DND-41 (cell line): Measurements from ENCODE around the gene VCAN.

ENCODE experiments used
- ATAC-seq: fragments of 200-7000 bp; cut with Tn5 transposase; 3 replicates; pipeline ENCODE4 v1.9.1; 2021; ENCODE audit warnings: low read depth; ENCODE audit not compliant: insufficient read depth
- DNase-seq: peaks from one replicate; pipeline ENCODE4 v3.0.0-alpha.2; 2020
- H2AFZ ChIP-seq: 2 replicates; pipeline ENCODE4 v1.6.0; 2012; ENCODE audit warnings: low read depth, low read length
- H3K27ac ChIP-seq: 2 replicates; pipeline ENCODE4 v1.5.1; 2012; ENCODE audit warnings: low read length, inconsistent platforms
- H3K27me3 ChIP-seq: fragments of 200-600 bp; sonication (generic); 2 replicates; pipeline ENCODE4 v1.6.0; 2012; ENCODE audit warnings: low read length, mild to moderate bottlenecking, inconsistent platforms; ENCODE audit not compliant: insufficient read depth, poor library complexity
- H3K36me3 ChIP-seq: 2 replicates; pipeline ENCODE4 v1.5.1; 2012; ENCODE audit warnings: low read length, inconsistent platforms; ENCODE audit not compliant: insufficient read depth
- H3K4me1 ChIP-seq: 2 replicates; pipeline ENCODE4 v1.5.1; 2012; ENCODE audit warnings: mild to moderate bottlenecking, low read length; ENCODE audit not compliant: insufficient read depth
- H3K4me2 ChIP-seq: 2 replicates; pipeline ENCODE4 v1.6.0; 2012; ENCODE audit warnings: mild to moderate bottlenecking, moderate library complexity, low read length, inconsistent platforms; ENCODE audit not compliant: insufficient read depth
- H3K4me3 ChIP-seq, 2 experiments: fragments of 200-600 bp in 1 of 2; shearing (Covaris generic) in 1 of 2; 2 replicates each; pipeline ENCODE4 v1.5.1; 2012 to 2016; ENCODE audit warnings: inconsistent platforms in 2 of 2, low read length in 2 of 2, mild to moderate bottlenecking in 2 of 2, low read depth in 1 of 2, moderate library complexity in 1 of 2
- H3K79me2 ChIP-seq: 2 replicates; pipeline ENCODE4 v1.6.0; 2012; ENCODE audit warnings: low read length, inconsistent platforms; ENCODE audit not compliant: insufficient read depth
- H3K9ac ChIP-seq: 2 replicates; pipeline ENCODE4 v1.6.0; 2012; ENCODE audit warnings: low read depth, mild to moderate bottlenecking, inconsistent platforms, low read length, moderate library complexity
- H3K9me3 ChIP-seq: 2 replicates; pipeline ENCODE4 v1.5.1; 2012; ENCODE audit warnings: low read length, moderate library complexity, mild to moderate bottlenecking, inconsistent platforms; ENCODE audit not compliant: insufficient read depth, severe bottlenecking
- H4K20me1 ChIP-seq: 2 replicates; pipeline ENCODE4 v1.6.0; 2012; ENCODE audit warnings: low read length; ENCODE audit not compliant: insufficient read depth
- CTCF ChIP-seq: IDR thresholded peaks from 2 replicates; pipeline ENCODE4 v1.5.1; 2012; ENCODE audit warnings: borderline replicate concordance, low read length, moderate library complexity, mild to moderate bottlenecking; ENCODE audit not compliant: poor library complexity, severe bottlenecking; ENCODE audit errors: extremely low read depth
- EZH2 ChIP-seq: IDR thresholded peaks from 3 replicates; pipeline ENCODE4 v1.6.1; 2012; ENCODE audit warnings: borderline replicate concordance, low read depth, mild to moderate bottlenecking, moderate library complexity, low read length, inconsistent platforms; ENCODE audit not compliant: severe bottlenecking

Gene VCAN

GRCh38 chr5:83553000-83553486 lies 81.5 kb downstream of the VCAN start:
- TF ChIP-seq CTCF = no peak
- TF ChIP-seq EZH2 = no peak
- H3K4me1 ChIP-seq = no peaks in the 10 kb centered on the region
- DNase-seq = no peak
- H2AFZ ChIP-seq = no peak overlapping the region
- H3K27ac ChIP-seq = no peak overlapping the region
- H3K36me3 ChIP-seq = no peaks in the 10 kb centered on the region
- no peak overlapping the region for H3K4me3 ChIP-seq
- no peaks in the 10 kb centered on the region for H4K20me1 ChIP-seq
- H3K27me3 ChIP-seq = no peaks in the 10 kb centered on the region
- H3K9ac ChIP-seq = no peak overlapping the region
- no peaks in the 10 kb centered on the region for H3K9me3 ChIP-seq
- ATAC-seq = no peak
- no peaks in the 10 kb centered on the region for H3K79me2 ChIP-seq
- no peak overlapping the region for H3K4me2 ChIP-seq

GRCh38 chr5:83554133-83554532 lies 82.6 kb downstream of the VCAN start:
- Histone ChIP-seq H3K4me3 (no peak overlapping the region), H3K9me3 (no peaks in the 10 kb centered on the region), H3K4me1 (no peaks in the 10 kb centered on the region), H3K27me3 (no peaks in the 10 kb centered on the region), H2AFZ (no peak overlapping the region), H3K27ac (no peak overlapping the region), H3K79me2 (no peaks in the 10 kb centered on the region), H4K20me1 (no peaks in the 10 kb centered on the region), H3K36me3 (no peaks in the 10 kb centered on the region), H3K4me2 (no peak overlapping the region), H3K9ac (no peak overlapping the region)
- TF ChIP-seq CTCF = no peak
- no peak for TF ChIP-seq EZH2
- ATAC-seq (no peak), DNase-seq (no peak)

- Histone ChIP-seq H3K9me3 (no peaks in the 10 kb centered on the region), H3K36me3 (no peaks in the 10 kb centered on the region), H4K20me1 (no peaks in the 10 kb centered on the region), H3K27ac (no peak overlapping the region), H3K4me2 (no peak overlapping the region), H3K4me3 (no peak overlapping the region), H3K79me2 (no peaks in the 10 kb centered on the region), H3K9ac (no peak overlapping the region), H2AFZ (no peak overlapping the region), H3K4me1 (no peaks in the 10 kb centered on the region), H3K27me3 (no peaks in the 10 kb centered on the region)
- TF ChIP-seq CTCF (no peak), EZH2 (no peak)
- no peak for DNase-seq
- ATAC-seq = no peak; the same call in 2 of the 3 replicates
These were observed 83.1 kb downstream of the VCAN start for GRCh38 chr5:83554686-83555085.

- Histone ChIP-seq H3K79me2 (no peaks in the 10 kb centered on the region), H4K20me1 (no peaks in the 10 kb centered on the region), H3K27me3 (no peaks in the 10 kb centered on the region), H2AFZ (no peak overlapping the region), H3K4me1 (no peaks in the 10 kb centered on the region), H3K36me3 (no peaks in the 10 kb centered on the region), H3K4me3 (no peak overlapping the region), H3K9me3 (no peaks in the 10 kb centered on the region), H3K4me2 (no peak overlapping the region), H3K27ac (no peak overlapping the region), H3K9ac (no peak overlapping the region)
- ATAC-seq = no peak
- no peak for DNase-seq
- no peak for TF ChIP-seq CTCF
- TF ChIP-seq EZH2 = no peak
These were observed 83.7 kb downstream of the VCAN start for GRCh38 chr5:83555263-83555662.
